ENCODE results near the gene GPR141. TPM values are rescaled to one million over a fixed set of nuclear protein-coding genes. Genes with fewer than 3 reads are reported as not detected.
A peak's percentile ranks its signal among the peaks of the same experiment; 100 is the strongest.

Gene GPR141
- total and polyA plus RNA-seq, 2 donors (not counting 1 experiment from before 2014, with no cell fraction given) = not detected

- intact Hi-C loops (cut with micrococcal nuclease) = no loop called here
- ATAC-seq (ENCODE audit: low read depth) (no peak), DNase-seq (no peak)
- peaks cover 44% of the 10 kb centered on the region for H3K27me3 Mint-ChIP-seq
- Histone ChIP-seq H4K20me1 (ENCODE audit: control insufficient read depth, insufficient read depth, low read length, poor library complexity, severe bottlenecking) (no peaks in the 10 kb centered on the region), H3K9me3 (ENCODE audit: control extremely low read depth in 1 of 3, control insufficient read depth in 2 of 3, insufficient read depth in 1 of 3, low read length in 2 of 3) (no peaks in the 10 kb centered on the region), H3K27ac (ENCODE audit: low read length in 2 of 2) (no peak overlapping the region), H3K36me3 (replicated peaks in 1 of 2; ENCODE audit: control extremely low read depth in 1 of 2, control insufficient read depth in 1 of 2, extremely low read depth in 1 of 2, insufficient read depth in 2 of 2, low read length in 1 of 2) (no peaks in the 10 kb centered on the region), H3K4me2 (replicated peaks; ENCODE audit: low read depth, low read length, poor library complexity, severe bottlenecking) (peak overlapping the region; percentile 31), H2AFZ (ENCODE audit: insufficient read depth, low read depth, low read length, poor library complexity, severe bottlenecking) (no peak overlapping the region), H3K4me3 (ENCODE audit: control extremely low read depth in 1 of 5, extremely low read depth in 1 of 5, insufficient read depth in 1 of 5, low read depth in 2 of 5, low read length in 4 of 5) (no peak overlapping the region), H3K79me2 (ENCODE audit: control insufficient read depth, insufficient read depth, low read length) (no peaks in the 10 kb centered on the region), H3K4me1 (ENCODE audit: control insufficient read depth in 2 of 2, insufficient read depth in 2 of 2, low read length in 2 of 2) (peaks cover 15 to 16% of the 10 kb centered on the region in 2 donors), H3K27me3 (replicated peaks in 1 of 4; ENCODE audit: control extremely low read depth in 1 of 4, control insufficient read depth in 3 of 4, insufficient read depth in 4 of 4, low read length in 3 of 4) (peaks cover 0 to 25% (median 16%) of the 10 kb centered on the region in 4 experiments), H3K9ac (ENCODE audit: low read length) (no peak overlapping the region)
- ChIA-PET POLR2A (no interaction called here), CTCF (no interaction called here)
- H3K4me1 Mint-ChIP-seq = peaks cover 15% of the 10 kb centered on the region
- no peak overlapping the region for H3K4me3 Mint-ChIP-seq
- no peaks in the 10 kb centered on the region for H3K9me3 Mint-ChIP-seq (ENCODE audit: insufficient read depth)
- WGBS (ENCODE audit: insufficient coverage) = 67% methylated on average over 1 of the region's 1 CpG
- H3K27ac Mint-ChIP-seq = no peak overlapping the region
- no peak for TF ChIP-seq EZH2 (IDR thresholded peaks at IDR 0.05; ENCODE audit: borderline replicate concordance, insufficient read depth, low read depth, low read length, poor library complexity, severe bottlenecking)
- TF ChIP-seq CTCF (IDR thresholded peaks at IDR 0.05) = no peak
Measured at GRCh38 chr7:37657816-37658215, 25.8 kb upstream of the GPR141 start.

- TF ChIP-seq EZH2 (IDR thresholded peaks at IDR 0.05; ENCODE audit: borderline replicate concordance, insufficient read depth, low read depth, low read length, poor library complexity, severe bottlenecking) (no peak), CTCF (IDR thresholded peaks at IDR 0.05) (no peak)
- no peak overlapping the region for H3K27ac ChIP-seq (ENCODE audit: low read length in 2 of 2)
- no peak overlapping the region for H3K4me3 ChIP-seq (ENCODE audit: control extremely low read depth in 1 of 5, extremely low read depth in 1 of 5, insufficient read depth in 1 of 5, low read depth in 2 of 5, low read length in 4 of 5)
- H4K20me1 ChIP-seq (ENCODE audit: control insufficient read depth, insufficient read depth, low read length, poor library complexity, severe bottlenecking) = no peaks in the 10 kb centered on the region
- Mint-ChIP-seq H3K9me3 (ENCODE audit: insufficient read depth) (no peaks in the 10 kb centered on the region), H3K4me1 (peaks cover 20% of the 10 kb centered on the region), H3K27ac (no peak overlapping the region), H3K27me3 (peaks cover 53% of the 10 kb centered on the region), H3K4me3 (no peak overlapping the region)
- WGBS (ENCODE audit: insufficient coverage) = 85% methylated on average over 2 of the region's 2 CpGs
- no peak overlapping the region for H3K9ac ChIP-seq (ENCODE audit: low read length)
- H2AFZ ChIP-seq (ENCODE audit: insufficient read depth, low read depth, low read length, poor library complexity, severe bottlenecking) = no peak overlapping the region
- H3K4me1 ChIP-seq (ENCODE audit: control insufficient read depth in 2 of 2, insufficient read depth in 2 of 2, low read length in 2 of 2) = peaks cover 17 to 21% of the 10 kb centered on the region in 2 donors
- H3K4me2 ChIP-seq (replicated peaks; ENCODE audit: low read depth, low read length, poor library complexity, severe bottlenecking) = no peak overlapping the region
- ATAC-seq (ENCODE audit: low read depth) (no peak), DNase-seq (no peak)
- intact Hi-C loops (cut with micrococcal nuclease) = no loop called here
- no peaks in the 10 kb centered on the region for H3K9me3 ChIP-seq (ENCODE audit: control extremely low read depth in 1 of 3, control insufficient read depth in 2 of 3, insufficient read depth in 1 of 3, low read length in 2 of 3)
- H3K27me3 ChIP-seq (replicated peaks in 1 of 4; ENCODE audit: control extremely low read depth in 1 of 4, control insufficient read depth in 3 of 4, insufficient read depth in 4 of 4, low read length in 3 of 4) = peaks cover 0 to 37% (median 19%) of the 10 kb centered on the region in 4 experiments
- CTCF ChIA-PET = no interaction called here
- no peaks in the 10 kb centered on the region for H3K79me2 ChIP-seq (ENCODE audit: control insufficient read depth, insufficient read depth, low read length)
- H3K36me3 ChIP-seq (replicated peaks in 1 of 2; ENCODE audit: control extremely low read depth in 1 of 2, control insufficient read depth in 1 of 2, extremely low read depth in 1 of 2, insufficient read depth in 2 of 2, low read length in 1 of 2) = no peaks in the 10 kb centered on the region
- POLR2A ChIA-PET = no interaction called here
Measured at GRCh38 chr7:37659971-37660565, 23.5 kb upstream of the GPR141 start.

Data from B cell (primary cell).